Measurements from ENCODE around the gene OXSR1. TPM values are rescaled to one million over a fixed set of nuclear protein-coding genes. Genes with fewer than 3 reads are reported as not detected.

Gene OXSR1
- total and polyA plus RNA-seq, 8 donors = 26.4 to 53.9 (median 43.0) TPM

DNA sequence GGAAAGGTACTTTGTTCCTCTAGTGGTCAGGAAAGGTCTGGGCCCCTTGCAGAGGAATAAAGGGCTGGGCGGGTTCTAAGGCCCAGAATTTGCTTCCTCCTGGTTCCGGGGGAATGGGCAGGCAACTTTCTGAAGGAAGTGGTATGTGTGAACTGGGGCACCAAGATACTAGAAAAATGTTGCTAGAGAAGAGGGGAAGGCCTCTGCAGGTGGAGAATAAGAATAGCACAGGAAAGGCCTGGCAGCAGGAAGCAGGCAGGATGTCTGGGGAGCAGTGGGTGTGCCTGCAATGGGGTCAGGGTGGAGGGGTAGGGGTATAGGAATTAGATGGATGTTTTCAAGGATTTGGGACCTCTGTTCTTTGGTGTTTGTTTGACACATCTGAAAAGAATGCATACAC is 102.3 kb downstream of the OXSR1 start:
- Histone ChIP-seq H3K4me3 (no peak overlapping the region), H3K27ac (peak overlapping the region in 1 of 2 donors; percentile 67), H3K36me3 (no peaks in the 10 kb centered on the region), H3K9me3 (no peaks in the 10 kb centered on the region), H3K4me1 (peaks cover 0 to 9% of the 10 kb centered on the region in 2 donors), H3K27me3 (no peaks in the 10 kb centered on the region)
- ATAC-seq (no peak), DNase-seq (no peak)
- no peak for TF ChIP-seq CTCF (IDR thresholded peaks at IDR 0.05)
- intact Hi-C loops (cut with DNase I) = no loop called here

- DNase-seq = no peak
- no peak for ATAC-seq
- no peaks in the 10 kb centered on the region for H3K36me3 ChIP-seq
- TF ChIP-seq CTCF (IDR thresholded peaks at IDR 0.05) = no peak
- no peaks in the 10 kb centered on the region for H3K27me3 ChIP-seq
- H3K27ac ChIP-seq = peak overlapping the region in 1 of 2 donors; percentile 67
- no peak overlapping the region for H3K4me3 ChIP-seq
- H3K4me1 ChIP-seq = peaks cover 0 to 9% of the 10 kb centered on the region in 2 donors
- intact Hi-C loops (cut with DNase I) = no loop called here
- no peaks in the 10 kb centered on the region for H3K9me3 ChIP-seq
Observed at GRCh38 chr3:38268087-38268486, 102.8 kb downstream of the OXSR1 start.

DNA sequence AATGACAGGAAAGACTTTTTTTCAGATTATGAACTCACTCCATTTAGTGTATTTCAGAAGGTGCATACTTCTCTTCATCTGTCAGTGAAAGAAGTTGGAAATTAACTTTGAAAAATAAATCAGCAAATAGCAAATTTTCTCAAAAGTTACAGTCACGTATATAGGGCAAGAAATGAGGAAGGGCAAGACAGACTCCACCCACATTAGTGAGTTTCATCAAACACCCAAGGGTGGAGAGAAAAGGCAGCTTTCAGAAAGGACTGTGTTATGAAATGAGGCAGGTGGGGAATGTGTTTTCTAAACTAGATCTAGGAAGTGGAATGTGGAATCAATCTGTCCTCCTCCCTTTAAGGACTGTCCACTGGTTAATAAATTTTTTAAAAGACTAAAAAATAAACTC is 103.2 kb downstream of the OXSR1 start:
- no peak overlapping the region for H3K4me3 ChIP-seq
- no peaks in the 10 kb centered on the region for H3K27me3 ChIP-seq
- H3K36me3 ChIP-seq = no peaks in the 10 kb centered on the region
- intact Hi-C loops (cut with DNase I) = no loop called here
- no peak for DNase-seq
- ATAC-seq = no peak
- no peak for TF ChIP-seq CTCF (IDR thresholded peaks at IDR 0.05)
- H3K4me1 ChIP-seq = peaks cover 0 to 9% of the 10 kb centered on the region in 2 donors
- H3K9me3 ChIP-seq = no peaks in the 10 kb centered on the region
- peak overlapping the region in 1 of 2 donors; percentile 67 for H3K27ac ChIP-seq

DNA sequence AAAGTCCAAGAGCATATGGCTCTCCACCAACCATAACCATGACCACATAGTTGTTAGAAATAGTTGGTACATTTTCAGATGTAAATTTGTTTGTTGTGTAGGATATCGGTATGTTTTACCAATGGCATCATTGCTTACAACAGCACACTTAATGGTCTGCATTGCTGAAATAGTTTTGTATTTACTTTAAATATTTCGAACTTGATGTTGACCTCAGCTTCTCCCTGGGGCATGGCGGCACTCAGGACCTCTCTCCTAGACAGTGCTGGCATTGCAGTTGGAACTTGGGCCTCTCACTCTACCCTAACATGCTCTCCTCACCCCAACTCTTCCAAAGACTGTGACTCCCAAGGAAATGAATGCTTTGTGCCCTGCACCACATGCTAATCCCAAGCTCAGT is 105.3 kb downstream of the OXSR1 start:
- no peak overlapping the region for H3K27ac ChIP-seq
- peaks cover 0 to 9% of the 10 kb centered on the region in 2 donors for H3K36me3 ChIP-seq
- no peaks in the 10 kb centered on the region for H3K9me3 ChIP-seq
- no peaks in the 10 kb centered on the region for H3K27me3 ChIP-seq
- DNase-seq = no peak
- intact Hi-C loops (cut with DNase I) = no loop called here
- no peak for ATAC-seq
- peaks cover 0 to 9% of the 10 kb centered on the region in 2 donors for H3K4me1 ChIP-seq
- TF ChIP-seq CTCF (IDR thresholded peaks at IDR 0.05) = no peak
- H3K4me3 ChIP-seq = no peak overlapping the region

DNA sequence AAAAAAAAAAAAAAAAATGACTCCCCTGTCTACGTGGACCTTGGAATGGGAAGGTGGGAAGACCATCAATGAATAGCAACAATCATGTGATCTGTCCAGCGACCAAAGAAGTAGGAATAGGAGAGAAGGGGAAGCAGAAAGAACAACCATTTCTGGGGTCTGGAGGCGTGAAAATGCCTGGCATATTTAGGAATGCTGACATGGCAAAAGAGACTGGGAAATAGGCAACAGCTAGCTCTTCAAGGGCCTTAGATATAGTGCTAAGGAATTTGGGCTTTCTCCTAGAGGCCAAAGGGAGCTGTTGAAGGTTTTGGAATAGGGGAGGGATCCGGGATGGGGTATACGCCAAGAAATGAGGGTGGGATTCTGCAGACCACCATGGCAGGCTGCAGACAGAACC is 106.2 kb downstream of the OXSR1 start:
- intact Hi-C loops (cut with DNase I) = no loop called here
- H3K9me3 ChIP-seq = no peaks in the 10 kb centered on the region
- no peak for ATAC-seq
- peaks cover 0 to 9% of the 10 kb centered on the region in 2 donors for H3K4me1 ChIP-seq
- H3K27ac ChIP-seq = no peak overlapping the region
- no peaks in the 10 kb centered on the region for H3K27me3 ChIP-seq
- no peak for TF ChIP-seq CTCF (IDR thresholded peaks at IDR 0.05)
- no peak for DNase-seq
- peaks cover 0 to 11% of the 10 kb centered on the region in 2 donors for H3K36me3 ChIP-seq
- H3K4me3 ChIP-seq = no peak overlapping the region
